Measurements from ENCODE around the gene GPT2. TPM values are rescaled to one million over a fixed set of nuclear protein-coding genes. Genes with fewer than 3 reads are reported as not detected.
"Not testable (repeated sequence)": the region's sequence is repeated elsewhere in the genome, so short reads cannot be mapped to it uniquely, and the experiment has no call there.

GPT2 gene
- total RNA-seq, 1 experiment from 2014 or later: 12.7 TPM

DNA sequence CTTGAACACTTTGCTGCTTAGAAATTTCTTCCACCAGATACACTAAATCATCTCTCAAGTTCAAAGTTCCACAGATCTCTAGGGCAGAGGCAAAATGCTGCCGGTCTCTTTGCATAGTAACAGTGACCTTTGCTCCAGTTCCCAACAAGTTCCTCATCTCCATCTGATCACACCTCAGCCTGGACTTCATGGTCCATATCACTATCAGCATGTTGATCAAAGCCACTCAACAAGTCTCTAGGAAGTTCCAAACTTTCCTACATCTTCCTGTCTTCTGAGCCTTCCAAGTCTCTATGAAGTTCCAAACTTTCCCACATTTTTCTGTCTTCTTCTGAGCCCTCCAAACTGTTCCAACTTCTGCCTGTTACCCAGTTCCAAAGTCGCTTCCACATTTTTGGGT is 15.3 kb upstream of the GPT2 start:
- DNase-seq (ENCODE audit: low read depth, low spot score); in situ Hi-C loops (cut with HindIII; ENCODE audit: low pct_unique_long_range_greater_than_20kb, low sequenced_read_pairs); H3K9me3 ChIP-seq (ENCODE audit: control insufficient read depth, insufficient read depth, low read depth, low read length); CTCF ChIA-PET; POLR2A ChIA-PET; H3K4me3 ChIP-seq (ENCODE audit: low read depth in 2 of 2, low read length in 2 of 2); H3K36me3 ChIP-seq (ENCODE audit: control insufficient read depth, insufficient read depth, low read length); H3K27ac ChIP-seq (ENCODE audit: low read length); ATAC-seq; H3K4me1 ChIP-seq (ENCODE audit: control insufficient read depth, insufficient read depth, low read length); H3K27me3 ChIP-seq (ENCODE audit: control insufficient read depth, insufficient read depth, low read length); intact Hi-C loops (cut with micrococcal nuclease; ENCODE audit: unreplicated experiment); BruUV-seq (replicated peaks): not testable (repeated sequence)

DNA sequence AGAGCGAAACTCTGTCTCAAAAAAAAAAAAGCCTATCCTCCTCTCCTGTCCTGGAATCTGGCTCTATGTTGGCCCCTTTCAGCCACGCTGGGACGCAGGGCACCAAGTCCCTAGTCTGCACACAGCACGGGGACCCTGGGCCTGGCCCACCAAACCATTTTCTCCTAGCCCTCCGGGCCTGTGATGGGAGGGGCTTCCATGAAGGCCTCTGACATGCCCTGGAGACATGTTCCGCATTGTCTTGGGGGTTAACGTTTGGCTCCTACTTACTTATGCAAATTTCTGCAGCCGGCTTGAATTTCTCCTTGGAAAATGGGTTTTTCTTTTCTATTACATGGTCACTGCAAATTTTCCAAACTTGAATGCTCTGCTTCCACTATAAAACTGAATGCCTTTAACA is 12.6 kb upstream of the GPT2 start:
- no peaks in the 10 kb centered on the region for H3K9me3 ChIP-seq (ENCODE audit: control insufficient read depth, insufficient read depth, low read depth, low read length)
- no peaks in the 10 kb centered on the region for H3K27me3 ChIP-seq (ENCODE audit: control insufficient read depth, insufficient read depth, low read length)
- ChIA-PET CTCF (no interaction called here), POLR2A (no interaction called here)
- in situ Hi-C loops (cut with HindIII; ENCODE audit: low pct_unique_long_range_greater_than_20kb, low sequenced_read_pairs): no loop called here
- H3K4me3 ChIP-seq (ENCODE audit: low read depth in 2 of 2, low read length in 2 of 2): no peak overlapping the region
- no TSS peak for BruUV-seq (replicated peaks)
- intact Hi-C loops (cut with micrococcal nuclease; ENCODE audit: unreplicated experiment): no loop called here
- H3K27ac ChIP-seq (ENCODE audit: low read length): no peak overlapping the region
- no peak for ATAC-seq
- TF ChIP-seq, protein P1, sequence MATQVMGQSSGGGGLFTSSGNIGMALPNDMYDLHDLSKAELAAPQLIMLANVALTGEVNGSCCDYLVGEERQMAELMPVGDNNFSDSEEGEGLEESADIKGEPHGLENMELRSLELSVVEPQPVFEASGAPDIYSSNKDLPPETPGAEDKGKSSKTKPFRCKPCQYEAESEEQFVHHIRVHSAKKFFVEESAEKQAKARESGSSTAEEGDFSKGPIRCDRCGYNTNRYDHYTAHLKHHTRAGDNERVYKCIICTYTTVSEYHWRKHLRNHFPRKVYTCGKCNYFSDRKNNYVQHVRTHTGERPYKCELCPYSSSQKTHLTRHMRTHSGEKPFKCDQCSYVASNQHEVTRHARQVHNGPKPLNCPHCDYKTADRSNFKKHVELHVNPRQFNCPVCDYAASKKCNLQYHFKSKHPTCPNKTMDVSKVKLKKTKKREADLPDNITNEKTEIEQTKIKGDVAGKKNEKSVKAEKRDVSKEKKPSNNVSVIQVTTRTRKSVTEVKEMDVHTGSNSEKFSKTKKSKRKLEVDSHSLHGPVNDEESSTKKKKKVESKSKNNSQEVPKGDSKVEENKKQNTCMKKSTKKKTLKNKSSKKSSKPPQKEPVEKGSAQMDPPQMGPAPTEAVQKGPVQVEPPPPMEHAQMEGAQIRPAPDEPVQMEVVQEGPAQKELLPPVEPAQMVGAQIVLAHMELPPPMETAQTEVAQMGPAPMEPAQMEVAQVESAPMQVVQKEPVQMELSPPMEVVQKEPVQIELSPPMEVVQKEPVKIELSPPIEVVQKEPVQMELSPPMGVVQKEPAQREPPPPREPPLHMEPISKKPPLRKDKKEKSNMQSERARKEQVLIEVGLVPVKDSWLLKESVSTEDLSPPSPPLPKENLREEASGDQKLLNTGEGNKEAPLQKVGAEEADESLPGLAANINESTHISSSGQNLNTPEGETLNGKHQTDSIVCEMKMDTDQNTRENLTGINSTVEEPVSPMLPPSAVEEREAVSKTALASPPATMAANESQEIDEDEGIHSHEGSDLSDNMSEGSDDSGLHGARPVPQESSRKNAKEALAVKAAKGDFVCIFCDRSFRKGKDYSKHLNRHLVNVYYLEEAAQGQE (IDR thresholded peaks at IDR 0.05; ENCODE audit: insufficient read depth in 1 of 2, low read depth in 2 of 2, low read length in 1 of 2): no peak
- TF ChIP-seq SIN3A (IDR thresholded peaks at IDR 0.05; ENCODE audit: borderline replicate concordance, insufficient read depth, low read depth, low read length) (no peak), TCF7L2 (IDR thresholded peaks at IDR 0.05; ENCODE audit: low read depth, low read length) (no peak), POLR2AphosphoS5 (IDR thresholded peaks at IDR 0.05; ENCODE audit: low read depth, low read length) (no peak)
- TF ChIP-seq, protein P2, sequence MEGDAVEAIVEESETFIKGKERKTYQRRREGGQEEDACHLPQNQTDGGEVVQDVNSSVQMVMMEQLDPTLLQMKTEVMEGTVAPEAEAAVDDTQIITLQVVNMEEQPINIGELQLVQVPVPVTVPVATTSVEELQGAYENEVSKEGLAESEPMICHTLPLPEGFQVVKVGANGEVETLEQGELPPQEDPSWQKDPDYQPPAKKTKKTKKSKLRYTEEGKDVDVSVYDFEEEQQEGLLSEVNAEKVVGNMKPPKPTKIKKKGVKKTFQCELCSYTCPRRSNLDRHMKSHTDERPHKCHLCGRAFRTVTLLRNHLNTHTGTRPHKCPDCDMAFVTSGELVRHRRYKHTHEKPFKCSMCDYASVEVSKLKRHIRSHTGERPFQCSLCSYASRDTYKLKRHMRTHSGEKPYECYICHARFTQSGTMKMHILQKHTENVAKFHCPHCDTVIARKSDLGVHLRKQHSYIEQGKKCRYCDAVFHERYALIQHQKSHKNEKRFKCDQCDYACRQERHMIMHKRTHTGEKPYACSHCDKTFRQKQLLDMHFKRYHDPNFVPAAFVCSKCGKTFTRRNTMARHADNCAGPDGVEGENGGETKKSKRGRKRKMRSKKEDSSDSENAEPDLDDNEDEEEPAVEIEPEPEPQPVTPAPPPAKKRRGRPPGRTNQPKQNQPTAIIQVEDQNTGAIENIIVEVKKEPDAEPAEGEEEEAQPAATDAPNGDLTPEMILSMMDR (IDR thresholded peaks at IDR 0.05): no peak
- H3K36me3 ChIP-seq (ENCODE audit: control insufficient read depth, insufficient read depth, low read length): no peaks in the 10 kb centered on the region
- H3K4me1 ChIP-seq (ENCODE audit: control insufficient read depth, insufficient read depth, low read length): no peaks in the 10 kb centered on the region
- no peak for DNase-seq (ENCODE audit: low read depth, low spot score)

DNA sequence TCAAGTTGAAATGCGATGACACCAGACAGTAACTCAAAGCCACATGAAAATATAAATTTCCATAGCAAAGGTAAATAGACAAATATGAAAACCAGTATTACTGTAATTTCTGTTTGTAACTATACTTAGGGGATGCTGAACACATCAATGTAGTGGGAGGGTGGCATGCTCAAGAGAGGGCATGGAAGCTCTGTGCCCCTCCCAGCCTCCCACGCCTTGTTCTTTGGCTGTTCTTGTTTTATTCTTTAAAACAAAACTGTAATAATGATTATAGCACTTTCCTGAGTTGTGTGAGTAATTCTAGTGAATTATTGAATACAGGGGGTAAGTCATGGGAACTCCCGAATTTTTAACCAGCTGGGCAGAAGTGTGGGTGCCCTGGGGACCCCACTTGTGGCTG is 11.0 kb upstream of the GPT2 start:
- intact Hi-C loops (cut with micrococcal nuclease; ENCODE audit: unreplicated experiment): no loop called here
- H3K36me3 ChIP-seq (ENCODE audit: control insufficient read depth, insufficient read depth, low read length): no peaks in the 10 kb centered on the region

More for the DNA sequence above, 11.0 kb upstream of the GPT2 start:
- BruUV-seq (replicated peaks): no TSS peak
- DNase-seq (ENCODE audit: low read depth, low spot score) (no peak), ATAC-seq (no peak)
- ChIA-PET POLR2A (no interaction called here), CTCF (no interaction called here)
- Histone ChIP-seq H3K27ac (ENCODE audit: low read length) (no peak overlapping the region), H3K9me3 (ENCODE audit: control insufficient read depth, insufficient read depth, low read depth, low read length) (no peaks in the 10 kb centered on the region), H3K4me3 (ENCODE audit: low read depth in 2 of 2, low read length in 2 of 2) (no peak overlapping the region), H3K27me3 (ENCODE audit: control insufficient read depth, insufficient read depth, low read length) (no peaks in the 10 kb centered on the region), H3K4me1 (ENCODE audit: control insufficient read depth, insufficient read depth, low read length) (no peaks in the 10 kb centered on the region)
- in situ Hi-C loops (cut with HindIII; ENCODE audit: low pct_unique_long_range_greater_than_20kb, low sequenced_read_pairs): no loop called here
- TF ChIP-seq SIN3A (IDR thresholded peaks at IDR 0.05; ENCODE audit: borderline replicate concordance, insufficient read depth, low read depth, low read length) (no peak), TCF7L2 (IDR thresholded peaks at IDR 0.05; ENCODE audit: low read depth, low read length) (no peak), POLR2AphosphoS5 (IDR thresholded peaks at IDR 0.05; ENCODE audit: low read depth, low read length) (no peak)
- TF ChIP-seq, protein P1 (IDR thresholded peaks at IDR 0.05; ENCODE audit: insufficient read depth in 1 of 2, low read depth in 2 of 2, low read length in 1 of 2): no peak
- TF ChIP-seq, protein P2 (IDR thresholded peaks at IDR 0.05): no peak
